K562 (cell line): Measurements from ENCODE around the gene NECAB2. TPM values are rescaled to one million over a fixed set of nuclear protein-coding genes. Genes with fewer than 3 reads are reported as not detected.

Source experiments
- CBFA2T2 ChIP-seq: fragments of 450-650 bp; conservative IDR thresholded peaks from 2 replicates; pipeline ENCODE4 v1.6.1; 2017; ENCODE audit warnings: mild to moderate bottlenecking
- CREB1 ChIP-seq, 2 experiments: sonication (generic) in 1 of 2; formaldehyde crosslinking in 1 of 2; IDR thresholded peaks; 2 replicates each; pipeline versions ENCODE4 v1.6.1 to v1.8.0; 2012 to 2022; ENCODE audit warnings: inconsistent platforms in 1 of 2, mild to moderate bottlenecking in 1 of 2, missing genetic modification reagents in 1 of 2, moderate library complexity in 1 of 2
- CTBP1 ChIP-seq: fragments of 450-650 bp; IDR thresholded peaks from 2 replicates; pipeline ENCODE4 v1.6.1; 2016; ENCODE audit warnings: borderline replicate concordance
- JUNB ChIP-seq: fragments of 450-650 bp; formaldehyde crosslinking; conservative IDR thresholded peaks from 2 replicates; pipeline ENCODE4 v1.4.0; 2020; ENCODE audit warnings: mild to moderate bottlenecking
- KAT2B ChIP-seq: IDR thresholded peaks from one replicate; pipeline ENCODE4 v1.6.1; 2012; ENCODE audit warnings: low read depth, mild to moderate bottlenecking, control low read depth, inconsistent platforms, low read length, moderate library complexity
- KHSRP ChIP-seq: fragments of 450-650 bp; IDR thresholded peaks from 2 replicates; pipeline ENCODE4 v1.6.1; 2017
- NCOA2 ChIP-seq, 2 experiments: fragments of 450-650 bp; IDR thresholded peaks; 2 replicates each; pipeline ENCODE4 v1.6.1; 2018; ENCODE audit warnings: mild to moderate bottlenecking in 2 of 2, moderate library complexity in 1 of 2; ENCODE audit not compliant: partially characterized antibody in 2 of 2
- NCOA4 ChIP-seq: fragments of 450-650 bp; IDR thresholded peaks from 2 replicates; pipeline ENCODE4 v1.6.1; 2018; ENCODE audit warnings: mild to moderate bottlenecking; ENCODE audit not compliant: partially characterized antibody
- NFXL1 ChIP-seq: fragments of 450-650 bp; formaldehyde crosslinking; IDR thresholded peaks from 2 replicates; pipeline ENCODE4 v1.4.0; 2021; ENCODE audit warnings: mild to moderate bottlenecking
- NKRF ChIP-seq: fragments of 450-650 bp; IDR thresholded peaks from 2 replicates; pipeline ENCODE4 v1.6.1; 2016; ENCODE audit warnings: borderline replicate concordance
- POLR3A ChIP-seq: IDR thresholded peaks from 2 replicates; pipeline ENCODE4 v1.6.1; 2011; ENCODE audit warnings: borderline replicate concordance, mild to moderate bottlenecking, moderate library complexity; ENCODE audit not compliant: insufficient read length, insufficient read depth; ENCODE audit errors: extremely low read depth
- RERE ChIP-seq: sonication (generic); formaldehyde crosslinking; IDR thresholded peaks from 2 replicates; pipeline ENCODE4 v1.8.0; 2023; ENCODE audit warnings: missing genetic modification reagents, mild to moderate bottlenecking, borderline replicate concordance
- RREB1 ChIP-seq: fragments of 250-450 bp; sonication (Bioruptor Pico); IDR thresholded peaks from 2 replicates; pipeline ENCODE4 v1.4.0; 2020
- ZFPM2 ChIP-seq: fragments of 250-450 bp; sonication (Bioruptor Pico); IDR thresholded peaks from 2 replicates; pipeline ENCODE4 v1.5.1; 2022; ENCODE audit warnings: mild to moderate bottlenecking
- polyA plus RNA-seq, 8 experiments: library from polyadenylated mRNA; depleted of rRNA in 4 of 8; stranded (reverse) in 5 of 8; unstranded in 3 of 8; fragments of >200 nt; fragmentation: Nextera tagmentation in 2 of 8; fragmentation: Illumina TruSeq in 1 of 8; extraction: Ambion mirVana in 2 of 8; extraction: Trizol in 1 of 8; gene quantifications; 2 replicates each; pipeline versions ENCODE4 v1.2.1 to v1.2.3, GENCODE V29; 2011 to 2014; ENCODE audit warnings: inconsistent platforms in 1 of 8, missing spikeins in 1 of 8
- total RNA-seq, 7 experiments: library from RNA; depleted of rRNA in 6 of 7; stranded (reverse); fragments of >200 nt in 6 of 7; fragmentation: Illumina TruSeq in 2 of 7; extraction: Trizol in 2 of 7; gene quantifications; 2 replicates each; pipeline versions ENCODE4 v1.2.1 to v1.2.3, GENCODE V29; 2011 to 2021; ENCODE audit warnings: low replicate concordance in 1 of 7

The NECAB2 gene
- total and polyA plus RNA-seq, 9 of the 15 experiments (the other 6 are each of a cell fraction or from before 2014, with no cell fraction given) = 0.03 to 0.28 TPM; not detected in 7

GRCh38 chr16:84043486-84044117, 75.6 kb downstream of the NECAB2 start (continued):
- TF ChIP-seq RREB1 (CRISPR knock-in tag) (no peak), POLR3A (no peak), CREB1 (IDR thresholded peaks at IDR 0.05) (peak; percentile 31; the same call in 1 of the 2 replicates), CREB1 (CRISPR knock-in tag; IDR thresholded peaks at IDR 0.05) (no peak), NCOA4 (no peak), KHSRP (no peak), ZFPM2 (CRISPR knock-in tag) (no peak), NKRF (no peak), KAT2B (no peak), CBFA2T2 (peak; percentile 87), CTBP1 (peak; percentile 70), NCOA2 (IDR thresholded peaks at IDR 0.05; ENCODE audit: partially characterized antibody in 2 of 2) (no peak), RERE (CRISPR knock-in tag) (no peak), NFXL1 (CRISPR knock-in tag) (no peak), JUNB (CRISPR knock-in tag) (no peak)
